K562 (cell line): ENCODE data around the gene ANKRD31. TPM values are rescaled to one million over a fixed set of nuclear protein-coding genes. Genes with fewer than 3 reads are reported as not detected.

Experiments used
- EP300 ChIP-seq: IDR thresholded peaks from 2 replicates; pipeline ENCODE4 v1.6.1; 2012; ENCODE audit warnings: low read length, improper control_type of control experiment
- HEY1 ChIP-seq: fragments of 250-450 bp; sonication (Bioruptor Pico); IDR thresholded peaks from 2 replicates; pipeline ENCODE4 v1.5.0; 2020; ENCODE audit warnings: mild to moderate bottlenecking, moderate library complexity, borderline replicate concordance
- KAT2B ChIP-seq: IDR thresholded peaks from one replicate; pipeline ENCODE4 v1.6.1; 2012; ENCODE audit warnings: low read depth, mild to moderate bottlenecking, control low read depth, inconsistent platforms, low read length, moderate library complexity
- KDM5B ChIP-seq: fragments of 200-600 bp; sonication (generic); IDR thresholded peaks from 2 replicates; pipeline ENCODE4 v1.6.1; 2012; ENCODE audit warnings: low read depth, mild to moderate bottlenecking, moderate library complexity, low read length, control low read depth, inconsistent platforms; ENCODE audit not compliant: insufficient replicate concordance
- MCM2 ChIP-seq: fragments of 450-650 bp; IDR thresholded peaks from 2 replicates; pipeline ENCODE4 v1.6.1; 2017; ENCODE audit warnings: low read depth, mild to moderate bottlenecking
- PHF21A ChIP-seq: fragments of 450-650 bp; IDR thresholded peaks from 2 replicates; pipeline ENCODE4 v1.6.1; 2017; ENCODE audit warnings: low read depth, borderline replicate concordance
- PML ChIP-seq: IDR thresholded peaks from 2 replicates; pipeline ENCODE4 v1.6.1; 2012; ENCODE audit warnings: low read length, inconsistent platforms
- POLR2H ChIP-seq: IDR thresholded peaks from 2 replicates; pipeline ENCODE4 v1.6.1; 2016; ENCODE audit warnings: missing genetic modification characterization, low read depth, mild to moderate bottlenecking, control low read depth, missing compliant biosample characterization, moderate library complexity
- REST ChIP-seq, 2 experiments: fragments of 450-650 bp; formaldehyde crosslinking in 1 of 2; IDR thresholded peaks; 2 replicates each; pipeline versions ENCODE4 v1.4.0 to v1.6.1; 2014 to 2020; ENCODE audit warnings: mild to moderate bottlenecking in 2 of 2, borderline replicate concordance in 1 of 2, low read depth in 1 of 2
- TSC22D4 ChIP-seq: fragments of 450-650 bp; IDR thresholded peaks from 2 replicates; pipeline ENCODE4 v1.6.1; 2016; ENCODE audit warnings: missing genetic modification characterization, missing biosample characterization, control low read depth
- ZNF79 ChIP-seq: fragments of 250-450 bp; sonication (Bioruptor Pico); IDR thresholded peaks from 2 replicates; pipeline ENCODE4 v1.4.0; 2020; ENCODE audit warnings: low read depth, mild to moderate bottlenecking, moderate library complexity
- ZZZ3 ChIP-seq: fragments of 450-650 bp; IDR thresholded peaks from 2 replicates; pipeline ENCODE4 v1.6.1; 2016; ENCODE audit warnings: antibody characterized with exemption, mild to moderate bottlenecking, moderate library complexity
- polyA plus RNA-seq, 8 experiments: library from polyadenylated mRNA; depleted of rRNA in 4 of 8; stranded (reverse) in 5 of 8; unstranded in 3 of 8; fragments of >200 nt; fragmentation: Nextera tagmentation in 2 of 8; fragmentation: Illumina TruSeq in 1 of 8; extraction: Ambion mirVana in 2 of 8; extraction: Trizol in 1 of 8; gene quantifications; 2 replicates each; pipeline versions ENCODE4 v1.2.1 to v1.2.3, GENCODE V29; 2011 to 2014; ENCODE audit warnings: inconsistent platforms in 1 of 8, missing spikeins in 1 of 8
- total RNA-seq, 7 experiments: library from RNA; depleted of rRNA in 6 of 7; stranded (reverse); fragments of >200 nt in 6 of 7; fragmentation: Illumina TruSeq in 2 of 7; extraction: Trizol in 2 of 7; gene quantifications; 2 replicates each; pipeline versions ENCODE4 v1.2.1 to v1.2.3, GENCODE V29; 2011 to 2021; ENCODE audit warnings: low replicate concordance in 1 of 7
- TF ChIP-seq, protein P1 (sequence below), 3 experiments: IDR thresholded peaks in 2 of 3; conservative IDR thresholded peaks in 1 of 3; 2 replicates each; pipeline ENCODE4 v1.5.1; 2011 to 2012; ENCODE audit warnings: low read length in 3 of 3, mild to moderate bottlenecking in 3 of 3, control low read depth in 2 of 3, improper control_type of control experiment in 1 of 3, inconsistent platforms in 1 of 3, low read depth in 1 of 3, mixed read lengths in 1 of 3, moderate library complexity in 1 of 3; ENCODE audit not compliant: insufficient read depth in 2 of 3
- TF ChIP-seq, protein P2 (sequence below): fragments of 250-450 bp; sonication (Bioruptor Pico); IDR thresholded peaks from 2 replicates; pipeline ENCODE4 v1.5.1; 2021; ENCODE audit warnings: mild to moderate bottlenecking

Gene ANKRD31
- total and polyA plus RNA-seq, 9 of the 15 experiments (the other 6 are each of a cell fraction or from before 2014, with no cell fraction given): under 0.01 to 0.11 (median 0.05) TPM; not detected in 1

DNA sequence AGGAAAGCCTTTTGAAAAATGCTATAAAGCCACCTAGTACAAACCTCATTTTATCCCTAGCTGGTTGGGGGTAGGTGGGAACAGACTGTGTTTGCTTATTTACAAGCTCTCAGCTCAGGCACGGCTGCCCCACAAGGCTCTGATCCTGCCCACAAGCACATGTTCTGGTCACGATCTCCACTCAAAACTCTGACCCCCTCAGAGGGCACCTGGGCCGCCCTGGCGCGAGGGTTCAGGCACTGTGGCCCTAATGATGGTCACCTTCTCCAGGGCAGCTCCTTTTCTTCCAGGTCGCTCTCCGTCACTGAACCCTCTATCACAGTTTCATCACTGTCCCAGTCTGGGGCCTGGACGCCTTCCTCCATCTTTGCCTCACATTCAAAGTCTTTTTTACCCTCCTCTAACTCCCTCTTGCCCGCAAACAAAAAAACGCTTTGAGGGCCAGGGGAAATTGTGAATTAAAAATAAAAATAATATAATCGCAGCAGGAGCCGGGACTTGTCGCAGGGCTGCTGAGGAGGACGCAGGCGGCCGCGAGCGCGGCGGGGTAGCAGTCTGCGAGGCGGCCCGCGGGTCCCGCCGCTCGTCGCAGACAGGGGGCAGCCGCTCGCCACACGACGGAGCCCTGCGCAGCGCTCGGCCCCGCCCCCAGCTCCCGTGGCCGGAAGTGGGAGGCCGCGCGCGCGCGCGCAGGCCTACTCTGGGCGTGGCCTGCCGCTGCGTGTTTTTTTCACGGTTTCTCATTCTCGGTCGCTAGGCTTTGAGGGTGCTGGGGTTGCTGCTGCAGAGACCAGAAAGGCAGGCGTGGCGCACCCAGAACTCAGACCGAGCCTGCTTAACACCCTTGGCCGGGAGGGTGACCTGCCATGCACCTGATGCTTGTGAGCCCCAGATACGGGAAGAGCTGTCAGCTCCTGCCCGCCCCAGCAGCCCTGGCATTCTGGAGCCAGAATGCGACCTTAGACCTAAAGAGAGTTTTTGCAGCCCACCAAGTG lies at the start of gene ANKRD31 (continued):
- TF ChIP-seq, protein P1, sequence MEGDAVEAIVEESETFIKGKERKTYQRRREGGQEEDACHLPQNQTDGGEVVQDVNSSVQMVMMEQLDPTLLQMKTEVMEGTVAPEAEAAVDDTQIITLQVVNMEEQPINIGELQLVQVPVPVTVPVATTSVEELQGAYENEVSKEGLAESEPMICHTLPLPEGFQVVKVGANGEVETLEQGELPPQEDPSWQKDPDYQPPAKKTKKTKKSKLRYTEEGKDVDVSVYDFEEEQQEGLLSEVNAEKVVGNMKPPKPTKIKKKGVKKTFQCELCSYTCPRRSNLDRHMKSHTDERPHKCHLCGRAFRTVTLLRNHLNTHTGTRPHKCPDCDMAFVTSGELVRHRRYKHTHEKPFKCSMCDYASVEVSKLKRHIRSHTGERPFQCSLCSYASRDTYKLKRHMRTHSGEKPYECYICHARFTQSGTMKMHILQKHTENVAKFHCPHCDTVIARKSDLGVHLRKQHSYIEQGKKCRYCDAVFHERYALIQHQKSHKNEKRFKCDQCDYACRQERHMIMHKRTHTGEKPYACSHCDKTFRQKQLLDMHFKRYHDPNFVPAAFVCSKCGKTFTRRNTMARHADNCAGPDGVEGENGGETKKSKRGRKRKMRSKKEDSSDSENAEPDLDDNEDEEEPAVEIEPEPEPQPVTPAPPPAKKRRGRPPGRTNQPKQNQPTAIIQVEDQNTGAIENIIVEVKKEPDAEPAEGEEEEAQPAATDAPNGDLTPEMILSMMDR (IDR thresholded peaks at IDR 0.05 in 2 of 3, conservative IDR thresholded peaks at IDR 0.05 in 1 of 3; ENCODE audit: insufficient read depth in 2 of 3, low read depth in 1 of 3, low read length in 3 of 3): peak; percentile 66 to 87 (median 82)
- TF ChIP-seq, protein P2, sequence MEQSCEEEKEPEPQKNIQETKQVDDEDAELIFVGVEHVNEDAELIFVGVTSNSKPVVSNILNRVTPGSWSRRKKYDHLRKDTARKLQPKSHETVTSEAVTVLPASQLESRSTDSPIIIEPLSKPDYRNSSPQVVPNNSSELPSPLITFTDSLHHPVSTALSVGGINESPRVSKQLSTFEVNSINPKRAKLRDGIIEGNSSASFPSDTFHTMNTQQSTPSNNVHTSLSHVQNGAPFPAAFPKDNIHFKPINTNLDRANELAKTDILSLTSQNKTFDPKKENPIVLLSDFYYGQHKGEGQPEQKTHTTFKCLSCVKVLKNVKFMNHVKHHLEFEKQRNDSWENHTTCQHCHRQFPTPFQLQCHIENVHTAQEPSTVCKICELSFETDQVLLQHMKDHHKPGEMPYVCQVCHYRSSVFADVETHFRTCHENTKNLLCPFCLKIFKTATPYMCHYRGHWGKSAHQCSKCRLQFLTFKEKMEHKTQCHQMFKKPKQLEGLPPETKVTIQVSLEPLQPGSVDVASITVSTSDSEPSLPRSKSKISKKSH (CRISPR knock-in tag): no peak
- TF ChIP-seq EP300 (peak; percentile 23), TSC22D4 (tag) (no peak), ZZZ3 (no peak), ZNF79 (CRISPR knock-in tag) (no peak), MCM2 (no peak), PML (peak; percentile 52; the same call in 1 of the 2 replicates), HEY1 (CRISPR knock-in tag) (no peak), KAT2B (no peak), KDM5B (peak; percentile 73), REST (IDR thresholded peaks at IDR 0.05; ENCODE audit: borderline replicate concordance) (peak; percentile 76), REST (CRISPR knock-in tag; IDR thresholded peaks at IDR 0.05; ENCODE audit: low read depth) (0 out of 2 replicates have a peak, but pooled peaks have one; percentile 29), PHF21A (no peak), POLR2H (tag) (peak; percentile 59; the same call in 1 of the 2 replicates)
